Measurements from ENCODE around the gene PNPLA2. TPM values are rescaled to one million over a fixed set of nuclear protein-coding genes. Genes with fewer than 3 reads are reported as not detected.
A peak's percentile ranks its signal among the peaks of the same experiment; 100 is the strongest.

Gene PNPLA2
- total RNA-seq, 2 experiments from 2014 or later = 24.7 to 26.2 TPM

GRCh38 chr11:776561-777287, 42.0 kb upstream of the PNPLA2 start:
- intact Hi-C loops (cut with DNase I, micrococcal nuclease) = loop anchor here (1.0 to 2.0 kb wide), 11 partner anchors 14 to 270 kb away; partner anchors contain the start of genes CEND1 (in 1 of the 2), CHID1 (in 1 of the 2), DEAF1 (in 1 of the 2) and PHRF1 (in 1 of the 2)
- Mint-ChIP-seq H3K36me3 (ENCODE audit: low read depth) (peaks cover 9% of the 10 kb centered on the region), H3K4me3 (peak overlapping the region; percentile 89), H3K9me3 (ENCODE audit: low read depth) (no peaks in the 10 kb centered on the region), H3K27ac (peak overlapping the region; percentile 82), H3K27me3 (no peaks in the 10 kb centered on the region), H3K4me1 (peaks cover 20% of the 10 kb centered on the region)
- DNase-seq (peak; percentile 59), ATAC-seq (peak; percentile 41)
- CTCF ChIA-PET = interaction anchor here (0.6 to 1.2 kb wide), 5 partner anchors 12 to 278 kb away, joined by 3 to 5 read pairs (median 3); no protein-coding TSS in a partner anchor
- POLR2A ChIA-PET = interaction anchor here (0.6 to 0.9 kb wide), 3 partner anchors 20 to 52 kb away, joined by 3 read pairs; no protein-coding TSS in a partner anchor

GRCh38 chr11:777288-778255, 41.1 kb upstream of the PNPLA2 start, which contains the start of gene GATD1:
Gene GATD1, minus strand, starts transcription at chr11:777487. Its CDS starts 25 bp downstream, at chr11:777462.
- Mint-ChIP-seq H3K27ac (peak within 1 kb of the TSS; percentile 82), H3K27me3 (no peaks in the 10 kb centered on the region), H3K4me3 (peak within 1 kb of the TSS; percentile 89), H3K4me1 (peaks cover 20% of the 10 kb centered on the region), H3K36me3 (ENCODE audit: low read depth) (peaks cover 9% of the 10 kb centered on the region), H3K9me3 (ENCODE audit: low read depth) (no peaks in the 10 kb centered on the region)
- peak; percentile 97 for DNase-seq
- intact Hi-C loops (cut with DNase I, micrococcal nuclease) = loop anchor here (1.0 to 2.0 kb wide), 11 partner anchors 13 to 271 kb away; partner anchors contain the start of genes CEND1 (in 1 of the 2), CHID1 (in 1 of the 2), DEAF1 (in 1 of the 2) and PHRF1 (in 1 of the 2)
- ATAC-seq = peak; percentile 91
- ChIA-PET POLR2A (interaction anchor here (0.6 to 0.9 kb wide), 4 partner anchors 16 to 53 kb away, joined by 3 to 4 read pairs (median 4); no protein-coding TSS in a partner anchor), CTCF (interaction anchor here (0.5 to 1.1 kb wide), 4 partner anchors 19 to 259 kb away, joined by 3 read pairs; no protein-coding TSS in a partner anchor)

GRCh38 chr11:778976-779954, 39.4 kb upstream of the PNPLA2 start:
- Mint-ChIP-seq H3K27me3 (no peaks in the 10 kb centered on the region), H3K4me3 (peak overlapping the region; percentile 36), H3K9me3 (ENCODE audit: low read depth) (no peaks in the 10 kb centered on the region), H3K36me3 (ENCODE audit: low read depth) (peaks cover 13% of the 10 kb centered on the region), H3K27ac (no peak overlapping the region), H3K4me1 (peaks cover 28% of the 10 kb centered on the region)
- DNase-seq = no peak
- POLR2A ChIA-PET = interaction anchor here (0.6 kb wide), 1 partner anchor 27 kb away, joined by 4 read pairs; no protein-coding TSS in a partner anchor
- intact Hi-C loops (cut with DNase I, micrococcal nuclease) = no loop called here
- ATAC-seq = no peak
- CTCF ChIA-PET = interaction anchor here (0.6 kb wide), 1 partner anchor 136 kb away, joined by 3 read pairs; no protein-coding TSS in a partner anchor

GRCh38 chr11:779955-780532, 38.7 kb upstream of the PNPLA2 start:
- Mint-ChIP-seq H3K36me3 (ENCODE audit: low read depth) (peaks cover 13% of the 10 kb centered on the region), H3K4me1 (peaks cover 26% of the 10 kb centered on the region), H3K27me3 (no peaks in the 10 kb centered on the region), H3K27ac (no peak overlapping the region), H3K4me3 (no peak overlapping the region), H3K9me3 (ENCODE audit: low read depth) (no peaks in the 10 kb centered on the region)
- POLR2A ChIA-PET = no interaction called here
- DNase-seq = no peak
- intact Hi-C loops (cut with DNase I, micrococcal nuclease) = no loop called here
- CTCF ChIA-PET = interaction anchor here (0.6 kb wide), 1 partner anchor 136 kb away, joined by 3 read pairs; no protein-coding TSS in a partner anchor
- ATAC-seq = no peak

GRCh38 chr11:782264-783174, 36.2 kb upstream of the PNPLA2 start:
- no peaks in the 10 kb centered on the region for H3K9me3 Mint-ChIP-seq (ENCODE audit: low read depth)
- H3K27me3 Mint-ChIP-seq = no peaks in the 10 kb centered on the region
- no peak overlapping the region for H3K4me3 Mint-ChIP-seq
- DNase-seq (no peak), ATAC-seq (no peak)
- intact Hi-C loops (cut with DNase I, micrococcal nuclease) = no loop called here
- H3K4me1 Mint-ChIP-seq = peaks cover 14% of the 10 kb centered on the region
- ChIA-PET CTCF (interaction anchor here (0.9 to 1.6 kb wide), 3 partner anchors 19 to 264 kb away, joined by 3 read pairs; no protein-coding TSS in a partner anchor), POLR2A (no interaction called here)
- H3K36me3 Mint-ChIP-seq (ENCODE audit: low read depth) = peaks cover 9% of the 10 kb centered on the region
- no peak overlapping the region for H3K27ac Mint-ChIP-seq

- Mint-ChIP-seq H3K36me3 (ENCODE audit: low read depth) (peaks cover 9% of the 10 kb centered on the region), H3K27ac (no peak overlapping the region), H3K4me1 (peaks cover 14% of the 10 kb centered on the region), H3K4me3 (no peak overlapping the region), H3K9me3 (ENCODE audit: low read depth) (no peaks in the 10 kb centered on the region), H3K27me3 (no peaks in the 10 kb centered on the region)
- peak; percentile 75 for DNase-seq
- CTCF ChIA-PET = interaction anchor here (0.6 to 1.6 kb wide), 6 partner anchors 8 to 454 kb away, joined by 3 read pairs; partner anchors contain the start of gene TALDO1
- ATAC-seq = peak; percentile 85
- intact Hi-C loops (cut with DNase I, micrococcal nuclease) = no loop called here
- POLR2A ChIA-PET = interaction anchor here (1.6 kb wide), 1 partner anchor 26 kb away, joined by 5 read pairs; no protein-coding TSS in a partner anchor
Measured at GRCh38 chr11:783581-784015, 35.1 kb upstream of the PNPLA2 start.

- DNase-seq (no peak), ATAC-seq (no peak)
- Mint-ChIP-seq H3K4me1 (peaks cover 8% of the 10 kb centered on the region), H3K27ac (no peak overlapping the region), H3K27me3 (no peaks in the 10 kb centered on the region), H3K4me3 (no peak overlapping the region), H3K9me3 (ENCODE audit: low read depth) (no peaks in the 10 kb centered on the region), H3K36me3 (ENCODE audit: low read depth) (peaks cover 13% of the 10 kb centered on the region)
- ChIA-PET POLR2A (no interaction called here), CTCF (no interaction called here)
- intact Hi-C loops (cut with DNase I, micrococcal nuclease) = no loop called here
Measured at GRCh38 chr11:786235-787083, 32.3 kb upstream of the PNPLA2 start.

- POLR2A ChIA-PET = no interaction called here
- Mint-ChIP-seq H3K36me3 (ENCODE audit: low read depth) (peaks cover 13% of the 10 kb centered on the region), H3K27ac (no peak overlapping the region), H3K9me3 (ENCODE audit: low read depth) (no peaks in the 10 kb centered on the region), H3K27me3 (no peaks in the 10 kb centered on the region), H3K4me1 (peaks cover 8% of the 10 kb centered on the region), H3K4me3 (no peak overlapping the region)
- DNase-seq (no peak), ATAC-seq (no peak)
- CTCF ChIA-PET = no interaction called here
- intact Hi-C loops (cut with DNase I, micrococcal nuclease) = no loop called here
Measured at GRCh38 chr11:787084-787675, 31.5 kb upstream of the PNPLA2 start.

Measured in activated CD4-positive, alpha-beta T cell treated with anti-CD3 and anti-CD28 coated beads for 36 hours (primary cell).